Activated gamma-delta T cell treated with Interleukin-2 at 50 U/mL for 16 hours (primary cell): Measurements from ENCODE around the gene CDC14A.
"Not testable (repeated sequence)": the region's sequence is repeated elsewhere in the genome, so short reads cannot be mapped to it uniquely, and the experiment has no call there.

Source experiments
- DNase-seq: peaks from one replicate; pipeline ENCODE4 v3.0.0-alpha.2; 2020

The CDC14A gene

DNA sequence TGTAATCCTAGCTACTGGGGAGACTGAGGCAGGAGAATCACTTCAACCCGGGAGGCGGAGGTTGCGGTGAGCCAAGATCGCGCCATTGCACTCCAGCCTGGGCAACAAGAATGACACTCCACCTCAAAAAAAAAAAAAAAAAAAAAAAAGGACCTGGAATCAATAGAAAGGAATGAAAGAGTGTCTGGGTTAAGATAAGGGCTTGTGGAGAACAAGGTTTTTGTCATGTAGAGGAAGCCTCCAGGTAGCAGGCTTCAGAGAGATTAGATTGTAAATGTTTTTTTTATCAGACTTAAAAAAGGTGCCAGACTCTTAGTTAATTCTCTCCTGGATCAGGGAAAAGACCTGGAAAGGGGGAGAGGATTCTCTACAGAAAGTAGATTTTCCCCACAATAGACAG, 14.4 kb upstream of the CDC14A start:
- not testable (repeated sequence) for DNase-seq

DNA sequence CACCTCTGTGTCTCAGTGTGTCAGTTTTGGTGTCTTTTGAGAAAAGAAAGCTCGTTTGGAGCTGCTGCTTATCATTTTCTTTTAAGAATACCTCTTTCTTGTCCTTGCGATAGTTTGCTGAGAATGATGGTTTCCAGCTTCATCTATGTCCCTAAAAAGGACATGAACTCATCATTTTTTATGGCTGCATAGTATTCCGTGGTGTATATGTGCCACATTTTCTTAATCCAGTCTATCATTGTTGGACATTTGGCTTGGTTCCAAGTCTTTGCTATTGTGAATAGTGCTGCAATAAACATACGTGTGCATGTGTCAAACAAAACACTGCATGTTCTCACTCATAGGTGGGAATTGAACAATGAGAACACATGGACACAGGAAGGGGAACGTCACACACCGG, 12.6 kb upstream of the CDC14A start:
- DNase-seq, result not testable (repeated sequence)

DNA sequence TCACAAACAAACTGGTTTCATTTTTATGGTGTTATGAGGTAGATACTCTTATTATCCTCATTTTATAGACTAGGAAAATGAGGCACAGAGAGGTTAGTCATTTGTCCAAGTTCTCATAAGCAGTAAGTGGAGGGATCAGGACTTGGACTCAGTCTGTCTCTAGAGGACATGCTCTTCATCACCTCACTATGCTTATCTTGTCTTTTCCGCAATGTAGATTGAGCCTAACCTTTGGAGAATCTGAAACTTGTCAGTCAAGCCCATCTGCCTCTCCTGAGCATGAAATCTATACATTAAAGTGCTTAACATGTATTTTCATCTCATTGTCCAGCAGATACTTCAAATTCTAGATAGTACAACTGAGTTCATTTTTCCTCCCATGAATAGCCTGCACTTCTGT, 11.8 kb upstream of the CDC14A start:
- no peak for DNase-seq

DNA sequence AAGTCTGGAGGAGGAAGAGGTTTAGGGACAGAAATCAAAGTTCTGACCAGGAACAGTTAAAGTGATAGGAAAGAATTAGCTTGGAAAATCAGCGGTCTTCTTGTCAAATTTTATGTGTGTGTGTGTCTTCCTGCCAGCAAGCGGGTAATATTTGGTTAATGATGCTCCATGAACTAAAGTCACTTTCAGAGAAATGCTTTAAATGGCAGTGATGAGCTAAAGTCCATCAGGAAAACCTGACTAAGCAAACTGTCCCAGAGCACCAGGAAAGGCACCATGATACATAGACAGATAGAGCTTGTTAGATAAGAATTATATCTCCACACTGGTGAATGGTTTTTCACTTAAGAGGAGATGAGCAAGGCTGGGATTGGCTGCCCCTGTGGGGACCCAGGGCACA, 10.0 kb upstream of the CDC14A start:
- DNase-seq, result no peak

DNA sequence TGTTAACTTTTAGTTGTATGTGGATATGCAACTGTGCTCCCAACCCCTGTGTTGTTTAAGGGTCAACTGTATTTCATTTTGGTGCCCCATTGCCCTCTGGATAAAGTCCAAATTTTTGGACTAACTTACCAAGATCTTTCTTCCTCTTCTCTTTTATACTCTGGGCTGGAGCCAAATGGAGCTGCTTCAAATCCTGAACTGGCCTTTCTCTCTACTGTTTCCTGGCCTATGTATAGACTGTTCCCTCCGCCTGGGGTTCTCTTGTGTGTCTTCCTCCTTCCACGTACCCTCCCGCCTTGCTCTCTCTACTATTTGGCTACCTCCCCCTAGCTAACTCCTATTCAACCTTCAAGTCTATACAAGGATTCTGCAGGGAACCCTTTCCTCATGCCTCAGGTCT, 8.4 kb upstream of the CDC14A start:
- DNase-seq, result no peak

DNA sequence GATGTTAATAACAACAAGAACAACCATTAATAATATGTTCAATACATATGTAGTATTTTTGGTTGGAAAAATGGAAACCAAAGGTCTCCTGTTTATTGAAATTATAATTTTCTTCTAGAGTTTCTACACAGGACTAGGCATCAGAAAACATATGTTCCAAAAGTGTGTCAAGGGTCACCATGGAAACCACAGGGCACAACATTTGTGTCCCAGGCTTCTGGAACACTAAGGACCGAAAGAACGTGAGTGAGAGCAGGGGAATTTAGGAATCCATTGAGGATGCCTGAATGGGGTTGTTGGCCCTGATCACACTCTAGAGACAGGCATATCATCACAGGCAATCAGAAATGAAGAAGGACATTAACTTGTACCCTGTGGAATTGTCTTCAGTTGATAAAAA, 7.5 kb upstream of the CDC14A start:
- no peak for DNase-seq

DNA sequence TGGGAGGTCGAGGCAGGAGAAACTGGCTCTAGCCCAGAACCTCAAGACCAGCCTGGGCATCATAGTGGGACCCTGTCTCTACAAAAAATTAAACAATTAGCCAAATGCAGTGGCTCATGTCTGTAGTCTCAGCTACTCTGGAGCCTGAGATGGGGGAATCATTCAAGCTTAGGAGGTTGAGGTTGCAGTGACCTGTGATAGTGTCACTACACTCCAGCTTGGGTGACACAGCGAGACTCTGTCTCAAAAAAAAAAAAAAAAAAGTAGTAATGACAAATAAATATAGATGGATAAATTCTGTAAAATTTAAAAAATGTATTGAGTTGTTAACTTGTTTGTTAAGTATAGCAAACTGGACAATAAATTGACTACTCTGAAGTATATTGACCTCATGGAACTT, 5.9 kb upstream of the CDC14A start:
- DNase-seq, result no peak

DNA sequence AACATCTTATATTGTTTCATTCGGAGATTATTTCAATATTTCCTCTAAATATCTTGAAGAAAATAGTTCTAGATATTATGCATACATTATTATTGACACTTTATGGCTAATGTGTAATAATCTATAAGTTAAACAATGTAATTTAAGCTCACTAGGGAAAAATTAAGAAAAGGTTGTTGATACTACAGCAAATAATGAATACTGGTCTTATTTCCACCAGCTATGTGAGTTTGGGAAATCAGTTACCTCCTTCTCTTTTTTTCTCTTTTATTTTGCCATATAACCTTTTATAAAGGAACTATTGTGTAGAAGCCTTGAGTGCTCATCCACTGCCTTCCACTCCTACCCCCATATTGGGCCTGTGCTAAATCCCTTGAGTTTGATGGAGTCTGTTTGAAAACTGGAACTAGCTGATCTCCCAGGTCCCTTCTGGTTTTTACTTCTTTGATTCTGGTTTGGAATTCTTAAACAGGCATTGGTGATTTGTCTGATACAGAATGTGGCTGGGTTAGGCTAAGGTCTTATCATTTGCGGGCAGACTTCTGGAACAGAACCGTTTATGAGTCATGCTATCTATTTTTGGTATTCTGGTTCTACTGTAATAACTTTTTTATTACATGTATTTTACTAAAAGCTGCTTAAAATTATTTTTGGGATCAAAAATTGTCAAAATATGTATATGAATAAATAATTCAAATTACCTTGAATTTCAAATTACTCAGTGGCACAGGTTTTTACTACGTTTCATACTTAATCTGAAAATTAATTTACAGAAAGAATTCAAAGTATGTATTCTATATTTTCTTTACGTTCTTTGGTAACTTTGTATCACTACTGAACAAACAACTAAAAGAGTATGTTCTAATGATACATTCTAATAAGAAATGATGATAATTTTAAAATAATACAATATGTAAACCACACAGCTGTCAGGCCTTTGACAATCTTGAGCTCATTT, 5.0 kb upstream of the CDC14A start:
- DNase-seq, result no peak

DNA sequence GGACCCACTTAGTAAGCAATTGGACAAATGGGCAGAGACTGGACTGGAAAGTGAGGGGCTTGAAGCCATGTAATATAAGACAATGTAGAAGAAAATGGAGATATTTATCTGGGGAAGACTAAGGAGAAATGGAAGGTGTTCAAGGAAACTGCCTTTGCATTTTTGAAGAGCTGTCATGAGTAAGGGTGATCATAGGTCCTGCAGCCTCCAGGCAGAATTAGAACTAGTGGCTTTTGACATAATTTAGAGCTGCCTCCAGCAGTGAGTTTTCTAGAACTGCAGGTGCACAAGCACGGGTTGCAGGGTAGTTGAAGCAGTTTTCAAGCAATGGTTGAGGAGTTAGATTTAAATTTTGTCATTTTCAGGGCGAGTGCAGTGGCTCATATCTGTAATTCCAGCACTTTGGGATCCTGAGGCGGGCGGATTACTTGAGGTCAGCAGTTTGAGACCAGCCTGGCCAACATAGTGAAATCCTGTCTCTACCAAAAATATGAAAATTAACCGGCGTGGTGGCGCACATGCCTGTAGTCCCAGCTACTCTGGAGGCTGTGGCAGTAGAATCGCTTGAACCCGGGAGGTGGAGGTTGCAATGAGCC, 3.7 kb upstream of the CDC14A start:
- DNase-seq, result no peak

DNA sequence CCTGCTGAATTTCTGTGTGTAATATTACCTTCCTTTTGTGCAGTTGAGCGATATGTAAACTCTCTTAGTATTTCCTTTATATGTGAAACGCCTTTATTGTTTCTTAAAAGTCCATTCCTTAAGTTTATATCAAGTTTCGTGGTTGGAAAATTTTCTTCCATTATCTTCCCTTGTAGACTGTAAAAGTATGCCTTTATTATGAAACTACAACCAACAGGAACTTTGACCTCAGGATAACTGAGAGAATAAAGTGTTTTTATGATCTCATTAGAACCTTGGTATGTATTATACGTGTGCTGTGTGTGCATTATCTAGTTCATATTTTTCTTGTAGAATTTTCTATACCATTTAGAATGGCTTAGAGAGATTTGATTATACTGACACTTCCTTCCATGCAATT, 3.1 kb upstream of the CDC14A start:
- no peak for DNase-seq

DNA sequence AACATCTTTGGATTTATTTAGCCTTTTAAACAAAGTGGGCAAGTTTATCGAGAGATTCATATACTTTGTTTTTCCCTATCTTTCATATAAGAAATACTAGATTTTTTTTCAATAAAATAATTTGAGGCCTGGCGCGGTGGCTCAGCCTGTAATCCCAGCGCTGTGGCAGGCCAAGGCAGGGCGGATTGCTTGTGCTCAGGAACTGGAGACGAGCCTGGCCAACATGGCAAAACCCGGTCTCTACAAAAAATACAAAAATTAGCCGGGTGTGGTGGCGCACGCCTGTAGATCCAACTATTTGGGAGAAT, 1.6 kb upstream of the CDC14A start:
- DNase-seq, result no peak

DNA sequence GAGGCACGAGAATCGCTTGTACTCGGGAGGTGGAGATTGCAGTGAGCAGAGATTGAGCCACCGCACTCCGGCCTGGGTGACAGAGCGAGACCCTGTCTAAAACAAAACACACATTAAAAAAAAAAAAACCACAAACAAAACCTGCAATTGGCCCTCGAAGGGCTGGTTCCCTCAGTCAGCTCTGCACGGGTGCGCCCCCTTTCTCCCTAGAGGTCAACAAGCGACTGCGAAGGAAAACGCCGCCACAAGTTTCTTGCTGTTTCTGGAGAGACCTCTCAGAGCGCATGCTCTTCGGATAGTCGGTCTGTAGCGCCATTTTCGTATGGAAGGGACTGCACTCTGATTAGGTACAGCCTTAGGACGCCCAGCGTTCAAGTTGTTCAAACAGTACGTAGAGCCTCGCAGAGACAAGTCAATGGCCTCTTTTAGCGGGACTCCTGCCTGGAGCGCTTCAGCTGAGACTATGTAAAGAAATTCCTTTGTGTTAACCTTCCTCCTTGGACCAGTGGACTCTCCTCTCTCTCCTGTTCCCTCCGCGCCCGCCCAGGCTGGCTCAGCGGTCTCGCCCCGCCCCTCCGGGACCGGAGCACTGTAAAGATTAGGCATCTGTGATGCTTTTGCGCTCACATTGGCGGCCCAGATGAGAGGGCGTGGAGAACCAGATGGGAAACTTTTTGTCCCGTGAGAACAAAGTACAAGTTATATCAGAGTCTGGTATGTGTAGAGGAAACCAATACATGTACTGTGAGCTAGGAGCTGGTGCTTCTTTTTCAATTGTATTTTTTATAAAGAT, 1.0 kb upstream of the CDC14A start:
- peak; percentile 74 for DNase-seq

DNA sequence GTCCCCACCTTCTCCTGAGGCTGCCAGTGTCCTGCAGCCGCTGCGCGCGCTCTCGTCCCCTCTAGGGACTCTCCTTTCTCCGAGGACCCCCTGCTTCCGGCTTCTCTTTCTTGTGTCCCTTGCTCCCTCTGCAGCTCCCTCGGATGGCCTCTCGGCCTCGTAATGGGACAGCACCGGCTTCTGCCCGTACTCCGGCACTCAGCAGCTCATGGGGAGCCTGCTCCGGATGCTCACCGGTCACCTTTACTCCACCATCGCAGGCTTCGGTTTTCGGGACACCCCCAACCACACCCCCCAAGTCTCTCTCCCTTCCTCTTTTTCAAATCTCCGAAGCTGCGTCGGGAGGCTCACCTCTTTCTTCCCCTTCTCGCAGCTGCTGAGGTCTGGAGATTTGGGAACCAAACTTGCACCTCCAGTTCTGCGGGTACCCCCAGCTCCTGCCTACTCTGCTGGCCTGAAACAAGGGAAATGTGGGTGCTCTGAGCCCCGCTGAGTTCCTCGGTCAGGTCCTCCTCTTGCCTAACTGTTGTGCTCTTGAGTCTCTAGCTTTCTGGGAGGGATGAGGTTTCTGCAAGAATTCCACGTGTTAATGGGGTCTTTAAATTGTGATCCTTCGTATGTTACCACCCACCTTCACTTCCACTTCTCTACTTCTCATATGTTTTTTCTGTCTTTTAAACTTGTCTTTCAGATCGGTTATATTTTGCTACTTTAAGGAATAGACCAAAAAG, 930 bp downstream of the CDC14A start:
- DNase-seq, result peak; percentile 25

DNA sequence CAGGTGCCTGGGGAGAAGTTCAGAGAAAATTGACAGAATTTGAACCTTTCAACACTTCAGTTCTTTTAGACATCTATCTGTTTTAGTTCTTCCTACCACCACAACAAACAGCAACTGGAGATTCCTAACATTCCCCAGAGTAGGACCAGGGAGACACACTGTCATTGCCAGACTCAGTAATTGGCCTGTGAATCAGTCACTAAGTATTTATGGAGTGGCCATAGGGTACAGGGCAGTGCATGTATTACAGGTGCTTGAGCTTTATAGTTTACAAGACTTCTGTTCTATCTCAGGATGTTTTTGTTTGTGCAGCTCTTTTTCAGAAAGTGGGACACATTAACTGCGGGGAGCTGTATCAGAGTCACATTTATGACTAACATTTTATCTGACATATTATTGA, 1.7 kb downstream of the CDC14A start:
- DNase-seq, result no peak

DNA sequence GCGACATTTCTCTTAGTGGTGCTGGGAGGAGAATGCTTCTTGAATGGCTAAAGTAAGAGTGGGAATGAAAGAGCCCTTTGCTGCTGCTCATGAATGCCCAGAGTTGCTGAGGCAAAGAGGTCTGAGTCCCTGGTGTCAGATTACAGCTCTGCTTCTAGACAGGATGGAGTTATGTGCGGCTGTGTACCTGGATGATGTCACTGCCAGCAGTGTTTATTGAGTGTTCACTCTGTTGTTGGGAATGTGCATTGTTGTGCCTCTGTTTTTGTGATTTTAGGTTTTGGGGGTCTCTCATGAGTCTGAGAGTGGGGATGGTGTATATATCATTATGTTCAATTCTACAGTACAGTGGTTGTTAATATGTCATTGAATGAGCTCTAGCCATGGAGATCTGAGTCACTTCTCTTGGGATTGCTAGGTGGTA, 2.7 kb downstream of the CDC14A start:
- peak; percentile 15 for DNase-seq

DNA sequence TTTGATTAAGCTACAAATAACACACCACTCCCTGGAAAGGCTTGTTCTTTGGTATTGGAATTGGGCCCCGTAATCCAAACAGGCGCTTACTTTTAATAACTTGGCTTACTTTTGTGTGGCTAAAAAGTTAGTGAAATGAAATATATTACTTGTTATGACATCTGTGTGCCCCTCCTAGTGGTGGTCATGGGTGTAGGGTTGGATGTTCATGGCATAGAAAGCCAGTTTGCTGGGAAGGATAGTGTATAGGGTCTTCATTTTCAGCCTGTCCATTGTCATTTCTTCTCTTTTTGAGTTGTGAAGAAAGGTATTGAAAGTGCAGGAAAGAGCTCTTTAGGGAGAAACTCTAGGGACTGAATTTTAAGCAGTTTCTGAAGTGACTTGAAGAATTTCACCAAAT, 5.9 kb downstream of the CDC14A start:
- DNase-seq, result no peak

DNA sequence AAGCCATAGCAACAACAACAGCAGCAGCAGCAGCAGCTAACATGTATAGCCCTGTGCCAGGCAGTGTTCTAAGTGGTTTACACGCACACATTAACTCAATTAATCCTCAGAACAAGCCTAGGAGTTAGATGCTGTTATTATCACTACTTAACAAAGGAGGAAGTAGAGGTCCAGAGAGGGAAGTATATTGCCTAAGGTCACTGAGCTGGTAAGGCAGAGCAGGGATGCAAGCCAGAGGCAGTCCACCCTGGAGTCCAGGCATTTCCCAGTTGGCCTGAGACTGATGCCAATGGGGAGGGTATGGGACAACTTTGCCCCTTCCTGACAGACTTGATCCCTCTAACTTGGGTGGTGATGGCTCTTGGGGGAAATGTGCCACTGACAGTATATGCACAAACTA, 6.8 kb downstream of the CDC14A start:
- DNase-seq, result no peak

DNA sequence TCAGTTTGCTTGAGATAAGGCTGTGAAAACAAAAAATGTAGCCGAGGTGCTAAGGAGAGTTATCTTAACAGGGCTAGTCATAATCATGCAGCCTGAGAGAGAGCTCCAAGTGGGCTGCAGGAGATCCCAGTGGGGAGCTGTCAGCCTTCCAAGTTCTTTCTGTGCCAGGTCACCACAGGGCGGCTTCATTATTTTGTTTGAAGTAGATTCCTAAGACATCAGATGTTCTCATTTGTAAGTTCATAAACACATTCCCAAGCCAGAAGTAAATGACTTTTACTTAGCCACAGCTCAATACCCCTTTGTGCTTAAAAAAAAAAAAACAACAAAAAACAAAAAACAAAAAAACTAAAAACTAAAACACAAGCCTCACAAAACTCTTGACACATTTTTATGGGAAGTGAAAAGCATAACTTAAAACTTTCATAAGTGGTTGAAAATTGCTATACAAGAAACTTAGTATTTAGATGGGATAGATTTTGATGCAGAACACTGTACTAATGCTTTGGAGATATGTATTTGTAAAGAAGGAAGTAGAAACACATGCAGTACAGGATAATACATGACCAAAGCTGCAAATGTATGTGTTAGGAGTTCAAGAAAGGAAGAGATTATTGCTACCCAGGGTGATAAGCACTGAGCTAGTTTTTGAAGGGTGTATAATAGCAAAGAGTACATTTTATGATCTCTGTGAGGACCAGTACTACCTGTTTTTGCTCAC, 8.6 kb downstream of the CDC14A start:
- no peak for DNase-seq

DNA sequence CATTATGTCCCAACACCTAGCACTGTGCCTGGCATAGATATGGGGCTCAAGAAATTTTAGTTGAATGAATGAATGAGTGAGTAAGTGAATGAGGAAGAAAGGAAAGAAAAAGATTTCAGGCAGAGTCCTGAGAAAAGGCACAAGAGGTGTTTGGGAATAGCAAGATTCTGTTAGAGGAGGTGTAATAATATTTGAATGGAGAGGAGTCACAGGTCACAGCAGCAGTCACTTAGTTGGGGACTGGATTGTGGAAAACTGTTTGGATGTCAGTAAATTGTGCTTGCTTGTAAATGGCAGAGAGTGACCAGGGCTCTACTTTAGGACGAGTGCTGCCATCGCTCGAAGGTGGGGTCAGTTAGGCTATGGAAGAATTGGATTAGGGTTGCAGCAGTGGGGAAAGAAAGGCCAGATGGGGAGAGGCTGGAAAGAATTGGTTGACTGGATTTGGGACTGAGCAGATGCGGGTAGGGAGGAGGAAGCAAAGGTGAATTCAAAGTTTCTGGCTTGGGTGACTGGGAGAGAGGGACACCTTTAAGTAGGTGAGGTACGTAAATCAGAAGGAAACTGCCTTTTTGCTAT, 9.3 kb downstream of the CDC14A start:
- DNase-seq, result no peak

DNA sequence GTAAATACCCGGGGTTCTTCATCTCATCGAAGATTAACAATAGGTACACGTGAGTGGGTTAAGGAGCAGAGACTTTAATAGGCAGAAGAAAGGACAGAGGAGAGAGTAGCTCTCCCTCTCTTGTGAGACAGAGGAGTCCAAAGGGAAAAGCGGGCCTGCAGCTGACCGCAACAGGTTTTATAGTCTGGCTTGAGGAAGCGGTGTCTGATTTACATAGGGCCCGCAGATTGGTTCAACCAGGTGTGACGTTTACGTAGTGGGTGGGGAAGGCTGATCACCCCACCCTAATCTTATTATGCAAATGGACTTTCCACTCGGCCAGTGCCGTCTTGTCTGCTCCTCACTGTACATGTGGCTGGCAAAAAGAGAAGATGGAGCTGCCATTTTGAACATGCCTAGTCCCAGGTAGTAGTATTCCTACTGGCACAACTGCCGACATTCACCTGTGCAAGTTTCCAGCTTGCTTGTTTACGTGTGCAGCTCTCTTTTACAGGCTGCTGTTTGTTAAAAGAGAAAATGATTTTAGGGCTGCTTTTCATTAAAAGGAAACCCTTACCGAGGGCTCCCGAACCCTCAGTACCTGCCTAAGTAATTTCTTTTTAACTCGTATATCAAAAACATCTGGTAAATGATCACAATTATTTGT, 10.6 kb downstream of the CDC14A start:
- DNase-seq, result peak; percentile 24

DNA sequence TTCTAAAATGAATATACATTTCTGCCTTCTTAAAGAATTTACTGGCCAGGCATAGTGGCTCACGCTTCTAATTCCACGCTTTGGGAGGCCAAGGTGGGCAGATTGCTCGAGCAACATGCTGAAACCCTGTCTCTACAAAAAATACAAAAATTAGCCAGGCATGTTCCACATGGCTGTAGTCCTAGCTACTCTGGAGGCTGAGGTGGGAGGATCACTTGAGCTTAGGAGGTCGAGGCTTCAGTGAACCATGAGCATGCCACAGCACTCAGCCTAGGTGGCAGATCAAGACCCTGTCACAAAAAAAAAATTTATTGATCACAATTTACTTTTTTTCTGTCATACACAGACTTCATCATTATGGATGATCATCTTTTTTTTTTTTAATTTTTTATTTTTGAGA, 11.5 kb downstream of the CDC14A start:
- no peak for DNase-seq

DNA sequence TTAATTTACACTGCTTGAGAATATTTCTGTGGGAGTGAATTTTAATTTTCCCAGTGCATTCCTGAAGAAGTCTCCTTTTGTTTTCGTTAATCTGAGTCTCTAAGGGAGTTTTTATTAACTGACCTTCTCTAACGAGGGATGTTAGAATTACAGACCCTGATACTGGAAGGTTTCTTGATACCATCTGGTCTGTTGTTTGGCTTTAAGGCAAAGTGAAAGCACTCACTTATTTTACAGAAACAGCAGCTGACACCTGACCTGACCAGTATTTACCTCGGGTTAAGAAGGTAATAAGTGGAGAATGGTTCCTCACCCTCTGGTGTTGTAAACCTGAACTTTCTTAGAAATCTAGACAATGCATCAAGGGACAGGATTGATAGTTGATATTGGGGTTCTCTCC, 12.4 kb downstream of the CDC14A start:
- DNase-seq, result no peak
